NCI-H2196 (cell line): ENCODE results near the gene MYO9A.
"Not testable (repeated sequence)": the region's sequence is repeated elsewhere in the genome, so short reads cannot be mapped to it uniquely, and the experiment has no call there.

Source experiments
- DNase-seq: peaks from one replicate; lab custom pipeline; 2025; ENCODE audit not compliant: unreplicated experiment; lab: John Stamatoyannopoulos, UW

MYO9A gene

GRCh38 chr15:71889947-71890346 lies 228.0 kb downstream of the MYO9A start:
- no peak for DNase-seq

GRCh38 chr15:71889385-71889784 lies 228.6 kb downstream of the MYO9A start:
- DNase-seq: no peak

- DNase-seq: no peak
These were observed 229.2 kb downstream of the MYO9A start for GRCh38 chr15:71888797-71889196.

- DNase-seq: no peak
These were observed 232.6 kb downstream of the MYO9A start for GRCh38 chr15:71885390-71885789.

- DNase-seq: no peak
These were observed 234.5 kb downstream of the MYO9A start for GRCh38 chr15:71883447-71883846.

GRCh38 chr15:71880276-71880675 lies 237.7 kb downstream of the MYO9A start:
- DNase-seq: no peak

- DNase-seq: no peak
These were observed 243.7 kb downstream of the MYO9A start for GRCh38 chr15:71874245-71874644.

GRCh38 chr15:71858232-71858631 lies 259.7 kb downstream of the MYO9A start:
- not testable (repeated sequence) for DNase-seq

GRCh38 chr15:71853543-71853942 lies 264.4 kb downstream of the MYO9A start:
- no peak for DNase-seq

- DNase-seq: no peak
These were observed 273.0 kb downstream of the MYO9A start for GRCh38 chr15:71844916-71845315.

GRCh38 chr15:71841563-71841962 lies 276.4 kb downstream of the MYO9A start:
- no peak for DNase-seq

GRCh38 chr15:71830981-71831380 lies 287.0 kb downstream of the MYO9A start:
- DNase-seq: no peak

GRCh38 chr15:71826196-71826595 lies 291.8 kb downstream of the MYO9A start:
- no peak for DNase-seq

GRCh38 chr15:71825021-71825730 lies 292.8 kb downstream of the MYO9A start:
- DNase-seq: no peak

GRCh38 chr15:71823801-71824200 lies 294.1 kb downstream of the MYO9A start:
- no peak for DNase-seq

- no peak for DNase-seq
These were observed 294.9 kb downstream of the MYO9A start for GRCh38 chr15:71822890-71823630.

- no peak for DNase-seq
These were observed 296.3 kb downstream of the MYO9A start for GRCh38 chr15:71821547-71822129.

GRCh38 chr15:71820127-71820526 lies 297.8 kb downstream of the MYO9A start:
- no peak for DNase-seq

- no peak for DNase-seq
These were observed 300.6 kb downstream of the MYO9A start for GRCh38 chr15:71817351-71817750.

GRCh38 chr15:71815301-71815700 lies 302.6 kb downstream of the MYO9A start:
- no peak for DNase-seq

- no peak for DNase-seq
These were observed 304.1 kb downstream of the MYO9A start for GRCh38 chr15:71813723-71814470.
